ENCODE results near the gene CLECL1. TPM values are rescaled to one million over a fixed set of nuclear protein-coding genes. Genes with fewer than 3 reads are reported as not detected.

The CLECL1 gene
- total and polyA plus RNA-seq, 2 donors (not counting 3 experiments of a cell fraction or from before 2014, with no cell fraction given) = not detected

- CTCF ChIA-PET = interaction anchor here (0.9 to 2.2 kb wide), 2 partner anchors 26 to 27 kb away, joined by 3 to 15 read pairs; no protein-coding TSS in a partner anchor
These were observed 43.9 kb upstream of the CLECL1 start for GRCh38 chr12:9776781-9777180.

GRCh38 chr12:9773216-9773877 is 40.5 kb upstream of the CLECL1 start:
- Histone ChIP-seq H3K9me3 (replicated peaks; ENCODE audit: control insufficient read depth, insufficient read depth, low read length) (no peaks in the 10 kb centered on the region), H3K36me3 (ENCODE audit: control insufficient read depth in 2 of 2, extremely low read depth in 1 of 2, insufficient read depth in 2 of 2, low read length in 2 of 2) (no peaks in the 10 kb centered on the region), H3K9ac (replicated peaks; ENCODE audit: extremely low read depth, insufficient read depth, low read length) (no peak overlapping the region), H3K4me3 (replicated peaks in 1 of 3; ENCODE audit: insufficient read depth in 1 of 3, low read depth in 1 of 3, low read length in 3 of 3) (no peak overlapping the region), H4K20me1 (replicated peaks; ENCODE audit: control insufficient read depth, extremely low read depth, insufficient read depth, low read length) (no peaks in the 10 kb centered on the region), H3K27ac (ENCODE audit: insufficient read depth, low read depth, low read length) (no peak overlapping the region), H3K4me2 (ENCODE audit: insufficient read depth, low read length) (no peak overlapping the region), H3K4me1 (ENCODE audit: control insufficient read depth, extremely low read depth, insufficient read depth, low read length) (peaks cover 10% of the 10 kb centered on the region), H2AFZ (ENCODE audit: low read depth, low read length) (no peak overlapping the region), H3K9me1 (replicated peaks; ENCODE audit: control insufficient read depth, extremely low read depth, insufficient read depth, low read length) (no peaks in the 10 kb centered on the region), H3K27me3 (ENCODE audit: control insufficient read depth in 2 of 2, insufficient read depth in 2 of 2, low read length in 2 of 2) (no peaks in the 10 kb centered on the region), H3K79me2 (ENCODE audit: control insufficient read depth, insufficient read depth, low read length) (no peaks in the 10 kb centered on the region)
- no TSS peak for BruUV-seq (replicated peaks)
- dilution Hi-C loops (cut with MboI; ENCODE audit: extremely low pct_ligation_motif_present, low sequenced_read_pairs) (no loop called here), intact Hi-C loops (cut with micrococcal nuclease) (no loop called here)
- TF ChIP-seq GATA2 (IDR thresholded peaks at IDR 0.05; ENCODE audit: insufficient read depth, insufficient read length, low read depth, low read length) (no peak), MYC (IDR thresholded peaks at IDR 0.05; ENCODE audit: low read depth, low read length) (no peak), POLR2AphosphoS5 (IDR thresholded peaks at IDR 0.05; ENCODE audit: insufficient read depth, low read depth, low read length) (no peak), CTCF (IDR thresholded peaks at IDR 0.05; ENCODE audit: extremely low read depth in 1 of 2, insufficient read depth in 1 of 2, low read depth in 1 of 2, low read length in 2 of 2) (no peak), EZH2 (IDR thresholded peaks at IDR 0.05; ENCODE audit: borderline replicate concordance, low read depth, low read length, severe bottlenecking) (no peak), FOS (IDR thresholded peaks at IDR 0.05; ENCODE audit: borderline replicate concordance, insufficient read depth, low read length) (no peak)
- CTCF ChIA-PET = interaction anchor here (0.9 kb wide), 1 partner anchor 23 kb away, joined by 4 read pairs; no protein-coding TSS in a partner anchor
- POLR2A ChIA-PET = no interaction called here
- FAIRE-seq (no peak), DNase-seq (ENCODE audit: low read depth, low spot score) (no peak)

More at GRCh38 chr12:9776781-9777180, 43.9 kb upstream of the CLECL1 start:
- Histone ChIP-seq H3K4me2 (ENCODE audit: insufficient read depth, low read length) (no peak overlapping the region), H4K20me1 (replicated peaks; ENCODE audit: control insufficient read depth, extremely low read depth, insufficient read depth, low read length) (no peaks in the 10 kb centered on the region), H3K9ac (replicated peaks; ENCODE audit: extremely low read depth, insufficient read depth, low read length) (no peak overlapping the region), H3K4me1 (ENCODE audit: control insufficient read depth, extremely low read depth, insufficient read depth, low read length) (peaks cover 10% of the 10 kb centered on the region), H2AFZ (ENCODE audit: low read depth, low read length) (no peak overlapping the region), H3K36me3 (ENCODE audit: control insufficient read depth in 2 of 2, extremely low read depth in 1 of 2, insufficient read depth in 2 of 2, low read length in 2 of 2) (no peaks in the 10 kb centered on the region), H3K9me1 (replicated peaks; ENCODE audit: control insufficient read depth, extremely low read depth, insufficient read depth, low read length) (no peaks in the 10 kb centered on the region), H3K27ac (ENCODE audit: insufficient read depth, low read depth, low read length) (no peak overlapping the region), H3K27me3 (ENCODE audit: control insufficient read depth in 2 of 2, insufficient read depth in 2 of 2, low read length in 2 of 2) (no peaks in the 10 kb centered on the region), H3K9me3 (replicated peaks; ENCODE audit: control insufficient read depth, insufficient read depth, low read length) (no peaks in the 10 kb centered on the region), H3K4me3 (replicated peaks in 1 of 3; ENCODE audit: insufficient read depth in 1 of 3, low read depth in 1 of 3, low read length in 3 of 3) (no peak overlapping the region), H3K79me2 (ENCODE audit: control insufficient read depth, insufficient read depth, low read length) (no peaks in the 10 kb centered on the region)
- dilution Hi-C loops (cut with MboI; ENCODE audit: extremely low pct_ligation_motif_present, low sequenced_read_pairs) (no loop called here), intact Hi-C loops (cut with micrococcal nuclease) (no loop called here)
- BruUV-seq (replicated peaks) = no TSS peak
- FAIRE-seq (no peak), DNase-seq (ENCODE audit: low read depth, low spot score) (no peak)
- POLR2A ChIA-PET = no interaction called here
- TF ChIP-seq EZH2 (IDR thresholded peaks at IDR 0.05; ENCODE audit: borderline replicate concordance, low read depth, low read length, severe bottlenecking) (no peak), MYC (IDR thresholded peaks at IDR 0.05; ENCODE audit: low read depth, low read length) (no peak), GATA2 (IDR thresholded peaks at IDR 0.05; ENCODE audit: insufficient read depth, insufficient read length, low read depth, low read length) (no peak), FOS (IDR thresholded peaks at IDR 0.05; ENCODE audit: borderline replicate concordance, insufficient read depth, low read length) (no peak), JUN (IDR thresholded peaks at IDR 0.05; ENCODE audit: borderline replicate concordance, insufficient read depth, insufficient read length, low read depth) (no peak), POLR2A (IDR thresholded peaks at IDR 0.05; ENCODE audit: low read depth, low read length) (no peak)
- TF ChIP-seq, protein P1, sequence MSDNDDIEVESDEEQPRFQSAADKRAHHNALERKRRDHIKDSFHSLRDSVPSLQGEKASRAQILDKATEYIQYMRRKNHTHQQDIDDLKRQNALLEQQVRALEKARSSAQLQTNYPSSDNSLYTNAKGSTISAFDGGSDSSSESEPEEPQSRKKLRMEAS (IDR thresholded peaks at IDR 0.05; ENCODE audit: insufficient read depth, insufficient read length) = no peak
